ENCODE results near the gene CFAP52. TPM values are rescaled to one million over a fixed set of nuclear protein-coding genes. Genes with fewer than 3 reads are reported as not detected.

The CFAP52 gene
- total RNA-seq, 1 experiment from 2014 or later, result not detected

DNA sequence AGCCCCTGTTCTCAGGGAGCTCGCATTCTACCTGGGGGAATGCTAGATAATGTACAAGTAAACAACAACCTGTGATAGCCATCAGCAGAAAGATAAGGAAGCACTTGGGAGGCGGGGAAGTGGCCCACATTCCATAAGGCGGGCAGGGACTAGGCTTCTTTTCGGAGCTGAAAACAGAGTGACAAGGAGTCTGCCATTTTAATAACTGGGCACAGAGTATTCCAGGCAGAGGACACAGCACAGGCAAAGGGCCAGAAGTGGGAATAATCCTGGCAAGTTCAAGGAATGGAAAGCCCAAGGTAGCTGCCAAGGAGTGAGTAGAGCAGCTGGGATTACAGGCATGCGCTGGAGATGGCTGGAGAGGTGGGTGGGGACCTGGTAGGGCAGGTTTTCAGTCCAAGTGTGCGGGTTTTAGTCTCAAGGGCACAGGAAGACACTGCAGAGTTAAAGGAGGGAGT, 93.1 kb downstream of the CFAP52 start (continued):
- TF ChIP-seq, protein P1, sequence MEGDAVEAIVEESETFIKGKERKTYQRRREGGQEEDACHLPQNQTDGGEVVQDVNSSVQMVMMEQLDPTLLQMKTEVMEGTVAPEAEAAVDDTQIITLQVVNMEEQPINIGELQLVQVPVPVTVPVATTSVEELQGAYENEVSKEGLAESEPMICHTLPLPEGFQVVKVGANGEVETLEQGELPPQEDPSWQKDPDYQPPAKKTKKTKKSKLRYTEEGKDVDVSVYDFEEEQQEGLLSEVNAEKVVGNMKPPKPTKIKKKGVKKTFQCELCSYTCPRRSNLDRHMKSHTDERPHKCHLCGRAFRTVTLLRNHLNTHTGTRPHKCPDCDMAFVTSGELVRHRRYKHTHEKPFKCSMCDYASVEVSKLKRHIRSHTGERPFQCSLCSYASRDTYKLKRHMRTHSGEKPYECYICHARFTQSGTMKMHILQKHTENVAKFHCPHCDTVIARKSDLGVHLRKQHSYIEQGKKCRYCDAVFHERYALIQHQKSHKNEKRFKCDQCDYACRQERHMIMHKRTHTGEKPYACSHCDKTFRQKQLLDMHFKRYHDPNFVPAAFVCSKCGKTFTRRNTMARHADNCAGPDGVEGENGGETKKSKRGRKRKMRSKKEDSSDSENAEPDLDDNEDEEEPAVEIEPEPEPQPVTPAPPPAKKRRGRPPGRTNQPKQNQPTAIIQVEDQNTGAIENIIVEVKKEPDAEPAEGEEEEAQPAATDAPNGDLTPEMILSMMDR (IDR thresholded peaks at IDR 0.05 in 2 of 3, conservative IDR thresholded peaks at IDR 0.05 in 1 of 3; ENCODE audit: borderline replicate concordance in 1 of 3, insufficient read depth in 1 of 3, low read depth in 2 of 3, low read length in 2 of 3), result no peak
- TF ChIP-seq POLR2A (IDR thresholded peaks at IDR 0.05; ENCODE audit: borderline replicate concordance, extremely low read depth, insufficient read depth, insufficient read length), result no peak
- no peak for TF ChIP-seq TCF7L2 (IDR thresholded peaks at IDR 0.05; ENCODE audit: borderline replicate concordance, extremely low read depth, insufficient read depth, insufficient read length)

DNA sequence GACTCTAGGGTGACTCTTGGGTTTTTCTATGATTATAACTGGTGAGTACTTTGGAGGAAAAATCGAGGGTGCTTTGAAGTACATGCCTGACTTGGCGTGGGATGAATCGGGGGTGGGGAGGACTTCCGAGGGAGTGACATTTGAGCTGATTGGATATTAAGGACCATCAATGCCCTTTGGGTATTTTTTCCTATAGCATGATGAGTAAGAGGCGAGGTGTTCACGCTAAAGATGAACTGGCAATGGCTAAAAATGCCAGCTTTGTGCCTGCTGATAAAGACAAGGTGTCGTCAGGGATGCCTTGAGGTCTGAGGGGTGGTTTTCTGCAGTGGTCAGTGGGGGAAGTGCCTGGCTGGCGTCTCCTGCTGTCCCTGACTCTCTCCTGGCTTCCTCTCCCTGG, 94.2 kb downstream of the CFAP52 start:
- Histone ChIP-seq H3K4me3 (replicated peaks in 1 of 2; ENCODE audit: low read depth in 1 of 2, low read length in 2 of 2) (no peak overlapping the region), H3K4me1 (ENCODE audit: control insufficient read depth in 1 of 2, insufficient read depth in 2 of 2, low read length in 2 of 2) (peaks cover 0 to 6% of the 10 kb centered on the region in 2 experiments; a peak in 1 of 4 replicates), H3K27me3 (ENCODE audit: insufficient read depth, low read length) (no peaks in the 10 kb centered on the region), H4K20me1 (ENCODE audit: insufficient read depth) (no peaks in the 10 kb centered on the region), H3K9me3 (ENCODE audit: control insufficient read depth in 1 of 2, insufficient read depth in 1 of 2, low read depth in 1 of 2, low read length in 2 of 2) (no peaks in the 10 kb centered on the region), H3K9ac (ENCODE audit: low read length) (no peak overlapping the region), H3K27ac (ENCODE audit: low read depth, low read length) (no peak overlapping the region), H3K9me2 (ENCODE audit: insufficient read depth) (no peaks in the 10 kb centered on the region), H3K36me3 (ENCODE audit: control insufficient read depth in 1 of 2, insufficient read depth in 2 of 2, low read length in 2 of 2) (no peaks in the 10 kb centered on the region; a peak in 1 of 4 replicates), H2AFZ (ENCODE audit: low read depth, low read length, poor library complexity, severe bottlenecking) (no peak overlapping the region), H3K4me2 (ENCODE audit: low read length) (no peak overlapping the region), H3K79me2 (ENCODE audit: insufficient read depth, low read length) (no peaks in the 10 kb centered on the region)
- RAD21 ChIA-PET (ENCODE audit: low non-redundant PET in 1 of 2, low total read pairs in 2 of 2, uncharacterized antibody in 2 of 2, unreplicated experiment in 2 of 2), result no interaction called here
- CTCF ChIA-PET, result no interaction called here
- no peak for DNase-seq (ENCODE audit: low read depth, low spot score)
- BruUV-seq (replicated peaks), result no TSS peak
- POLR2A ChIA-PET, result no interaction called here
- TF ChIP-seq POLR2AphosphoS5 (IDR thresholded peaks at IDR 0.05; ENCODE audit: low read depth, low read length) (no peak), SP1 (IDR thresholded peaks at IDR 0.05; ENCODE audit: low read depth) (no peak), YY1 (IDR thresholded peaks at IDR 0.05; ENCODE audit: extremely low read depth, insufficient replicate concordance, low read depth, low read length) (no peak), ZNF274 (IDR thresholded peaks at IDR 0.05; ENCODE audit: low read depth, low read length) (no peak), SIN3A (IDR thresholded peaks at IDR 0.05; ENCODE audit: low read depth) (no peak), TCF7L2 (IDR thresholded peaks at IDR 0.05; ENCODE audit: borderline replicate concordance, extremely low read depth, insufficient read depth, insufficient read length) (no peak), EZH2 (IDR thresholded peaks at IDR 0.05) (no peak), CBX3 (IDR thresholded peaks at IDR 0.05; ENCODE audit: low read depth) (no peak), POLR2A (IDR thresholded peaks at IDR 0.05; ENCODE audit: borderline replicate concordance, extremely low read depth, insufficient read depth, insufficient read length) (no peak), EGR1 (IDR thresholded peaks at IDR 0.05; ENCODE audit: low read depth) (no peak), ELF1 (IDR thresholded peaks at IDR 0.05; ENCODE audit: borderline replicate concordance, low read depth) (no peak), CEBPB (IDR thresholded peaks at IDR 0.05; ENCODE audit: low read depth) (no peak)
- TF ChIP-seq, protein P2, sequence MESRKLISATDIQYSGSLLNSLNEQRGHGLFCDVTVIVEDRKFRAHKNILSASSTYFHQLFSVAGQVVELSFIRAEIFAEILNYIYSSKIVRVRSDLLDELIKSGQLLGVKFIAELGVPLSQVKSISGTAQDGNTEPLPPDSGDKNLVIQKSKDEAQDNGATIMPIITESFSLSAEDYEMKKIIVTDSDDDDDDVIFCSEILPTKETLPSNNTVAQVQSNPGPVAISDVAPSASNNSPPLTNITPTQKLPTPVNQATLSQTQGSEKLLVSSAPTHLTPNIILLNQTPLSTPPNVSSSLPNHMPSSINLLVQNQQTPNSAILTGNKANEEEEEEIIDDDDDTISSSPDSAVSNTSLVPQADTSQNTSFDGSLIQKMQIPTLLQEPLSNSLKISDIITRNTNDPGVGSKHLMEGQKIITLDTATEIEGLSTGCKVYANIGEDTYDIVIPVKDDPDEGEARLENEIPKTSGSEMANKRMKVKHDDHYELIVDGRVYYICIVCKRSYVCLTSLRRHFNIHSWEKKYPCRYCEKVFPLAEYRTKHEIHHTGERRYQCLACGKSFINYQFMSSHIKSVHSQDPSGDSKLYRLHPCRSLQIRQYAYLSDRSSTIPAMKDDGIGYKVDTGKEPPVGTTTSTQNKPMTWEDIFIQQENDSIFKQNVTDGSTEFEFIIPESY (IDR thresholded peaks at IDR 0.05; ENCODE audit: extremely low read depth, insufficient replicate concordance, low read length), result no peak
- TF ChIP-seq, protein P1 (IDR thresholded peaks at IDR 0.05 in 2 of 3, conservative IDR thresholded peaks at IDR 0.05 in 1 of 3; ENCODE audit: borderline replicate concordance in 1 of 3, insufficient read depth in 1 of 3, low read depth in 2 of 3, low read length in 2 of 3), result no peak
- TF ChIP-seq, protein P3, sequence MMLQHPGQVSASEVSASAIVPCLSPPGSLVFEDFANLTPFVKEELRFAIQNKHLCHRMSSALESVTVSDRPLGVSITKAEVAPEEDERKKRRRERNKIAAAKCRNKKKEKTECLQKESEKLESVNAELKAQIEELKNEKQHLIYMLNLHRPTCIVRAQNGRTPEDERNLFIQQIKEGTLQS (IDR thresholded peaks at IDR 0.05), result no peak
- intact Hi-C loops (cut with micrococcal nuclease), result no loop called here
- ATAC-seq, result no peak
